Measurements from ENCODE around the gene C1QTNF5. TPM values are rescaled to one million over a fixed set of nuclear protein-coding genes. Genes with fewer than 3 reads are reported as not detected.

The C1QTNF5 gene
- total RNA-seq, 1 donor from 2014 or later: 27.7 TPM

GRCh38 chr11:119361941-119362725 is 21.4 kb upstream of the C1QTNF5 start:
- intact Hi-C loops (cut with DNase I): no loop called here
- DNase-seq (ENCODE audit: low spot score): no peak

DNA sequence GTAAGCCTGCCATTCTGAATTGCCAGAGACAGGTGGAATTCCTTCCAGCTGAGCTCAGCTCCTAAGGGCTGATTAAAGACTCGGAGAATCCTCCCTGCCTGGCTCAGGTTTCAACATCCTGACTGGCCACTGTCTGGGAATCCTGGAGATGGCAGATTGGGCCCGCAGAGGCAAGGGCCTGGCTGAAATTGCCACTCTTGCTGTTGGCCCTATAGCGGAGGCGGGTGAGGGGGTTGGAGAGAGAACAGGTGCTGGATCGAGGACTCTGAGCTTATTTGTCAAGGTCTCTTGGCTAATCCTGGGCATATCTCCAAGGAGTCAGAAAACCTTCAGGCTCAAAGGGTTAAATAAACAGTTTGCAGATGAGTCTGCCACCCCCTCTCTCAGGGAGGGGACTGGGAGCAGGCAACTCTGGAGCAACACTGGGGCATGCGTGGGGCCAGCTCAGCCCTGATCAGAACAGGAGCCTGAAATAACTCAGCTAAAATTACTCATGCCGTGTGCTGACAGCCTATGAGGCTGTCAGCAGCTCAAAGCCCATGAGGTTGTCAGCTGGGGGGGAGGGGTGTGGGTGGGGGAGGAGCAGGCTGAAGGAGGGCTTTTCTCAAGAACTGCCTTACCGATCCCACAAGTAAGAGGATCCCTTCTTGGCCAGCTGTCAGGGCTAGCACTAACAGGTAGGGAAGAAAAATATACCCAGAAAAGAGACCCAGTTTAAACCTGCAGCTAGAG is 20.5 kb upstream of the C1QTNF5 start:
- ATAC-seq: peak; percentile 62
- intact Hi-C loops (cut with DNase I): no loop called here
- no peak for DNase-seq (ENCODE audit: low spot score)

More at GRCh38 chr11:119361941-119362725, 21.4 kb upstream of the C1QTNF5 start:
- peak; percentile 14 for ATAC-seq

DNA sequence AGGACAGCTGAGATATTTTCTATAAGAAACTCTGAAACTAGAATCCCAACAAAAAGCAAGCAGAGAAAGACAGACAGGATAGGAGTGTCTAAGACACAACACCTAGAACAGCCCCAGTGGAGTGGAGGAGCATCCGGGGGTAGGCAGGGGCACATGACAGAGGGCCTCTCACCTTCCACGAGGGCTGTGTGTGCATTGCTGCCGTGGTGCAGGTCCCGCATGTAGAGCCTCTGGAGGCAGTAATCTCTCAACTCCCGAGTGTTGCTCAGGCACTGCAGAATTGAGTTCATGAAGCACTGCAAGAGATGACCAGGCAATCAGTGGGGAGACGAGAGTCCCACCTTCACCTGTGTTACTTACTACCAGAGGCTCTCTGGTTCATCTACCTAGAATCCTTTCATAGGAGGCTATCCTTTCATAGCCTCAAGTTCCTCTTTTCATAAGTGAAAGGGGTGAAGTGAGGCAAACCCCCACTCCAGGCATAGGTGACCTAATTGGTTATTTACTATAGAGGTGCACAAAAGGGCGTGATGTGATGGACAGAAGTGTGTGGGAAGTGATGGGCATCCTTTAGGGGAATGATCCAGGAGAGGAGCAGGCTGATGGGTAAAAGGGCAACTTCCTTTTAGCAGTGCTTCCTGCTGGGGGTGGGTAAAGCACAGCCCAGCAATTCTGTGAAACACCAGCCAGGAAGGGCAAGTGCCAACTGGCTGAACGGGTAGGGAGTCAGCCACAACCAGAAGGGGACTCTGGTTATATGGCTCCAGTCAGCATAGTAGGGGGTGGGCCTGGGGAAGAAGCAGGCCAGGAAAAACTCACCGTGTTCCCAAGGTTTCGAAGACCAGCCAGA is 18.9 kb upstream of the C1QTNF5 start:
- DNase-seq (ENCODE audit: low spot score): no peak
- no peak for ATAC-seq
- intact Hi-C loops (cut with DNase I): no loop called here

DNA sequence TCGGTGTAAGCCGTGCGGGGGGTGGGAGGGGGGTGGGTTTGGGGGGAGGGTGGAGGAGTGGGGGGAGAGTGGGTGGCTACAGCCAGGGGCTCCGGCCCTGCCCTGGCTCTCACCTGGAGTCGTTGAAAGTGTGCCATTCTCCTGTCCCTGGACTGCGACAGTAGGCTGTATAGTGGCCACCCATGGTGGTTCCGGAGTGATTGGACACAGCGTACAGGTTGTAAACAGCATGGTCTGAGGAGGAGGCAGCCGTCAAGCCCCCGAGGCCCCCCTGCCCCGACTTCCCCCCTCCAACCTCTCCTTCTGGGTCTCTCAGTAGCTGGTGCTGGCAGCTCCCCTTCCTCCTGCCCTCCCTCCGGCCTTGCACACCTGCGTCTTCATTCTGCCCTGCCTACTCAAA is 16.4 kb upstream of the C1QTNF5 start:
- ATAC-seq: peak; percentile 14
- intact Hi-C loops (cut with DNase I): no loop called here
- DNase-seq (ENCODE audit: low spot score): no peak

- intact Hi-C loops (cut with DNase I): no loop called here
- ATAC-seq: peak; percentile 91
- DNase-seq (ENCODE audit: low spot score): peak; percentile 91
Observed at GRCh38 chr11:119356349-119357031, 15.8 kb upstream of the C1QTNF5 start.

GRCh38 chr11:119355091-119355843 is 14.6 kb upstream of the C1QTNF5 start:
- ATAC-seq (no peak), DNase-seq (ENCODE audit: low spot score) (no peak)
- intact Hi-C loops (cut with DNase I): no loop called here

DNA sequence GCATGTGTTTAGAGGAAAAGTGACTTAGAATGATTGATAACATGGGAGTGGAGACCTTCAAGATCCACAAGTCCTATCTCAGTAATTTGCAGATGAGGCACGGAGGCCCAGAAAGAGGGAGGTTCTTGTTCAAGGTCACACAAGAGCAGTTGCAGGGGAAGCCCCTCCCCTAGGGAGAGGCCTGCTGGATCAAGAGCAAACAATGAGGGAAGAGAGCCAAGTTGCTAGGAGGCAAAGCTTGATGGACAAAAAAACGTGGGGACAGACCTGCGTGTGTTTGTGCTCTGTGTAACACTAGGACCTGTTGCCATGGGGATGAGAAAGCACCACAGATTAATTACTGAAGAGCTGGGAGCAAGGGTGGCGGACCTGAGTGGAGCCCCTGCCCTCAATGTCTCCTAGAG is 12.2 kb upstream of the C1QTNF5 start:
- DNase-seq (ENCODE audit: low spot score) (no peak), ATAC-seq (no peak)
- intact Hi-C loops (cut with DNase I): no loop called here

DNA sequence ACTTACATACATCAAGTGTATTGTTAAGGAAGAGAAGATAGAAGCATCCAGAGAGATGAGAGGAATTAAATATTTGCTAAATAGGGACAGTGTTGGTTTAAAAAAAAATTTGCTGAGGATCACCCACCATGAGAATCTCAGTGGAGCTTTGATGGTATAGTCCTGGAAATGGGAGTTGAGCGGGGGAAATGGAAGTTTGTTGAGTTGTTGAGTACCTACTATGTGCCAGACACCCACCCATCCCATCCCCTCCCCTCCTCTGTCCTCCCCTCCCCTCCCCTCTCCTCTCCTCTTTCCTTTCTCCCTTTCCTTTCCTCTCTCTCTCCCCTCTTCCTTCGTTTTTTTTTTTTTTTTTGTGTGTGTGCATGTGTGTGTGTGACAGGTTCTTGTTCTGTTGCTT is 10.5 kb upstream of the C1QTNF5 start:
- ATAC-seq: no peak
- no peak for DNase-seq (ENCODE audit: low spot score)
- intact Hi-C loops (cut with DNase I): no loop called here

DNA sequence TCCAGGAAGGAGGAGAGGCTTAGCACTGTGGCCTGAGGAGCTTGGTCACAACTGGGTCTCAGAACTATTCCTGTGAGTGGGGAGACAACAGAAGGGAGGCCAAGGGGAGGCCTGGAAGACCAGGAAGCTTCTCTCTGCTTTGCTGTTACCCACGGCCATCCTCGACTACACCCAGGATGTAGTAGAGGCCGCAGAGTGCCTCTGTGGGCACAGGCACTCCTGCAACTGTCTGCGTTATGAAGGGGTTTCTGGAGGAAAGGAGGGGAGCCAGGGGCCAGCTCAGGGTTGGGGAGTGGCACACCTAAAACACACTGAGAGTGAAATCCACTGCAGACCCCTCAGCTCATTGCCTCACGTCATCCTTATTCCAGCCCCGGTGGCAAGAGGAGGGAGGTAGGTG is 9.6 kb upstream of the C1QTNF5 start:
- intact Hi-C loops (cut with DNase I): no loop called here
- ATAC-seq (no peak), DNase-seq (ENCODE audit: low spot score) (no peak)

- DNase-seq (ENCODE audit: low spot score) (no peak), ATAC-seq (no peak)
Observed at GRCh38 chr11:119347940-119348605, 7.4 kb upstream of the C1QTNF5 start.

GRCh38 chr11:119347242-119347641 is 6.6 kb upstream of the C1QTNF5 start:
- ATAC-seq (no peak), DNase-seq (ENCODE audit: low spot score) (no peak)
- intact Hi-C loops (cut with DNase I): no loop called here

More at GRCh38 chr11:119347940-119348605, 7.4 kb upstream of the C1QTNF5 start:
- intact Hi-C loops (cut with DNase I): no loop called here

DNA sequence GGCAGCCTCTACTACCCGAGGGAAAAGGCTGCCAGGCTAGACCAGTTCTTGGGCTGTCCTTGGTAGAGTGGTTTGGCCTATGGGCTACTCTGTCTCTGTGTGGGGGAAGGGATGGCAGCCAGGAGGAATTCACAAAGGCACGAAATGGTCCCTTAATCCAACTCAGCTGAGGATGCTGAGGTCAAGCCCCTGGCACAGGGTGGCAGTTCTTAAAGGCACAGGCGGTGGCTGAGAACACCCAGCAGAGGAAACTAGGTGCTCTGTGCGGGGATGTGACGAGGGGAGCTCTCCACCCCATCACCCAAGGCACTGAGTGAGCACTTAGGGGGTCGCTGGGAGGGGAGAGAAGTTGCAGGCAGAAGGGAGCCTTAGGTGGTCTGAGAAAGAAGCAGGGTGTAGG is 5.9 kb upstream of the C1QTNF5 start, which contains the start of gene MFRP:
Gene MFRP (minus strand): TSS at position 101 of the 400 bp plus-strand sequence. CDS start 192 bp downstream, outside the sequence.
- intact Hi-C loops (cut with DNase I): no loop called here
- ATAC-seq (no peak), DNase-seq (ENCODE audit: low spot score) (no peak)

DNA sequence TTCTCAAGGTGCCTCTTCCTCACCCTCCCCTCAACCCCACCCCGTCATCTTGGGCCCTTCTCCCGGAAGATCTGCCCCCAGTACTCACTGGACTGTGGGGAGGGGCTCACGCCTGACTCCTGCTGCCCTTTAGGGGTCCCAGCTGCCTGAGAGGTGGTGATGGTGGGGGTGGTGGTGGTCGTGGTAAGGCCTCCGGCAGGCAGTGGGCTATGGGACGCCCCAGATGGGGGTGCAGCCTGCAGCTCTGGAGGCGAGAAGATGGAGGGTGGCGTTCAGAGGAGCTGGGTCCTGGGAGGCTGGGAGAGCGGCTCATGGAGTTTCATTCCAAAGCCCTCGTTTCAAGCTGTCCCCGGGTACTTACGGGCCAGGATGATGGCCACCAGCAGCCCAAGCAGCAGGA is 5.0 kb upstream of the C1QTNF5 start:
- ATAC-seq: no peak
- intact Hi-C loops (cut with DNase I): no loop called here
- no peak for DNase-seq (ENCODE audit: low spot score)

- ATAC-seq (no peak), DNase-seq (ENCODE audit: low spot score) (no peak)
- intact Hi-C loops (cut with DNase I): no loop called here
Observed at GRCh38 chr11:119344291-119345010, 3.8 kb upstream of the C1QTNF5 start.

DNA sequence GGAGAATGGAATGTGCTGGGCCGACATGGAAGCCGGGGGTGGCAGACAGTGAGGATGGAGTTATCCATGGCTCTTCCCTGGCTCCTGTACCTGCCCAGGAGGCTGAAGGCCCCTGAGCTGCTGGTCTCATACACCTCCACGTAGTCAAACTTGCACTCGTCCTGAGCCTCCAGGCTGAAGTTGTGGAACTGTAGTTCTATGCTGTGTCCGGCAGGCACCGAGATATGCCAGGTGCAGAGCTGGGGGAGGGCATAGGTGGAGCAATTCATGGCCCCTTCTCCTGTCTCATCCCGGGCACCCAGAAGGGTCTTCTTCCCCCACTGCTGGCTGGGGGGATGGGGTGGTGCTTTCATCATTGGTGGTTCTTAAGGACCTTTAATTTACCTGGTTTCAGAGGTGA is 3.0 kb upstream of the C1QTNF5 start:
- intact Hi-C loops (cut with DNase I): no loop called here
- ATAC-seq (no peak), DNase-seq (ENCODE audit: low spot score) (no peak)

DNA sequence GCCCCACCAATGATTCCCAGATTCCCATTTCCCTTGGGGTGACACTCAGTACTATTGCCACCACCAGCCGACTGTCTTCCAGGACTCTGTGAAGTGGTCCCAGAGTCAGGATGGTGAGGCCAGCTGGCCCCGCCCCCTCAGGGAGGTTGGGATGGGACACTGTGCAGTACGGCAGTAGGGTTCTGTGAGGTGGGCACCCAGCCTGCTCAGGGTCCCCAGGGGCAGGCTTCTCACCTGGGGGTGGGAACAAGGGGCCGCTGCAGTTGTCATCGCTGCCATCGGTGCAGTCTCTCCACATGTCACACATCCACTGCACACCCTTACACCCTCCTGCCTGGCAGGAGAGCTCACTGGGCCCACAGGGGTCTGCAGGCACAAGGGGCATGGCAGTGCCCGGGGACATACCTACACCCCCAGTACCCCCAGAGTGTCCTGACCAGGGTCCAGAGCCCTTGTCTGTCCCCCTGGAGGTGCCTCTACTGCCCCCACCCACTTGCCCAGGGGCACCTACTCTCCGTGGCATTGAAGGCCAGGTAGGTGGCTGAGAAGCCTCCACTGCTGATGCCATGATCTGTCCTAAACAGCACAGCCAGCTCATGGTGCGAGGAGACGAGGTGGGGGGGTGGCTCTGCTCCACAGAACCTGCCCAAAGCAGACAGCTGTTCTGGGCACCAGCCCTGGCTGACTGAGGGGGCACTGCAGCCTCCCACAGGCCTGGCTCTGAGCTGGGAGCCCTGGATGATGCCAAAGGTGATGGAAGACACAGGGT is 1.9 kb upstream of the C1QTNF5 start:
- intact Hi-C loops (cut with DNase I): no loop called here
- ATAC-seq (no peak), DNase-seq (ENCODE audit: low spot score) (no peak)

- ATAC-seq: no peak
- DNase-seq (ENCODE audit: low spot score): no peak
- intact Hi-C loops (cut with DNase I): no loop called here
Observed at GRCh38 chr11:119342023-119342300, 1.3 kb upstream of the C1QTNF5 start.

Measured in sciatic nerve (tissue), 2 donors.